ENCODE results near the gene MYO3B. TPM values are rescaled to one million over a fixed set of nuclear protein-coding genes. Genes with fewer than 3 reads are reported as not detected.

MYO3B gene
- total and polyA plus RNA-seq, 2 donors from 2014 or later = 3.5 to 6.4 TPM

- no peak overlapping the region for H3K9ac ChIP-seq (ENCODE audit: low read length in 3 of 3)
- FAIRE-seq (no peak), DNase-seq (no peak)
- no peak for TF ChIP-seq CTCF (IDR thresholded peaks at IDR 0.05; ENCODE audit: borderline replicate concordance, extremely low read depth, insufficient read depth)
- H3K4me1 ChIP-seq (ENCODE audit: control insufficient read depth in 2 of 3, insufficient read depth in 2 of 3, low read depth in 1 of 3, low read length in 3 of 3) = no peaks in the 10 kb centered on the region
- no peak overlapping the region for H3K4me3 ChIP-seq (ENCODE audit: low read length in 3 of 3)
- H3K27me3 ChIP-seq (ENCODE audit: control insufficient read depth, insufficient read depth, low read length) = no peaks in the 10 kb centered on the region
- no peak overlapping the region for H3K27ac ChIP-seq (ENCODE audit: low read depth in 2 of 2, low read length in 2 of 2)
- intact Hi-C loops (cut with DNase I) = no loop called here
- no peaks in the 10 kb centered on the region for H3K9me3 ChIP-seq (ENCODE audit: control insufficient read depth in 2 of 3, insufficient read depth in 1 of 3, low read length in 3 of 3)
- H3K36me3 ChIP-seq (ENCODE audit: control insufficient read depth in 2 of 3, insufficient read depth in 3 of 3, low read length in 3 of 3) = no peaks in the 10 kb centered on the region
Measured at GRCh38 chr2:170201734-170202393, 23.9 kb downstream of the MYO3B start.

GRCh38 chr2:170202437-170202836 is 24.5 kb downstream of the MYO3B start:
- Histone ChIP-seq H3K4me3 (ENCODE audit: low read length in 3 of 3) (no peak overlapping the region), H3K9ac (ENCODE audit: low read length in 3 of 3) (no peak overlapping the region), H3K27me3 (ENCODE audit: control insufficient read depth, insufficient read depth, low read length) (no peaks in the 10 kb centered on the region), H3K36me3 (ENCODE audit: control insufficient read depth in 2 of 3, insufficient read depth in 3 of 3, low read length in 3 of 3) (no peaks in the 10 kb centered on the region), H3K4me1 (ENCODE audit: control insufficient read depth in 2 of 3, insufficient read depth in 2 of 3, low read depth in 1 of 3, low read length in 3 of 3) (no peaks in the 10 kb centered on the region), H3K27ac (ENCODE audit: low read depth in 2 of 2, low read length in 2 of 2) (no peak overlapping the region), H3K9me3 (ENCODE audit: control insufficient read depth in 2 of 3, insufficient read depth in 1 of 3, low read length in 3 of 3) (no peaks in the 10 kb centered on the region)
- no peak for TF ChIP-seq CTCF (IDR thresholded peaks at IDR 0.05; ENCODE audit: borderline replicate concordance, extremely low read depth, insufficient read depth)
- intact Hi-C loops (cut with DNase I) = no loop called here
- DNase-seq = peak in 2 of 5 donors; percentile 26 to 76
- FAIRE-seq = no peak

GRCh38 chr2:170204298-170204951 is 26.5 kb downstream of the MYO3B start:
- FAIRE-seq = no peak
- no peaks in the 10 kb centered on the region for H3K4me1 ChIP-seq (ENCODE audit: control insufficient read depth in 2 of 3, insufficient read depth in 2 of 3, low read depth in 1 of 3, low read length in 3 of 3)

More at GRCh38 chr2:170204298-170204951, 26.5 kb downstream of the MYO3B start:
- TF ChIP-seq CTCF (IDR thresholded peaks at IDR 0.05; ENCODE audit: borderline replicate concordance, extremely low read depth, insufficient read depth) = no peak
- intact Hi-C loops (cut with DNase I) = no loop called here
- Histone ChIP-seq H3K9me3 (ENCODE audit: control insufficient read depth in 2 of 3, insufficient read depth in 1 of 3, low read length in 3 of 3) (no peaks in the 10 kb centered on the region), H3K27me3 (ENCODE audit: control insufficient read depth, insufficient read depth, low read length) (no peaks in the 10 kb centered on the region), H3K4me3 (ENCODE audit: low read length in 3 of 3) (no peak overlapping the region), H3K36me3 (ENCODE audit: control insufficient read depth in 2 of 3, insufficient read depth in 3 of 3, low read length in 3 of 3) (no peaks in the 10 kb centered on the region), H3K9ac (ENCODE audit: low read length in 3 of 3) (no peak overlapping the region), H3K27ac (ENCODE audit: low read depth in 2 of 2, low read length in 2 of 2) (no peak overlapping the region)
- DNase-seq = no peak
